GM12872 (cell line): ENCODE results near the gene RNPEP.

Experiments used
- CTCF ChIP-seq: IDR thresholded peaks from 3 replicates; pipeline ENCODE4 v1.5.1; 2011; ENCODE audit warnings: low read depth, mild to moderate bottlenecking, low read length, moderate library complexity; ENCODE audit not compliant: insufficient read depth

The RNPEP gene

DNA sequence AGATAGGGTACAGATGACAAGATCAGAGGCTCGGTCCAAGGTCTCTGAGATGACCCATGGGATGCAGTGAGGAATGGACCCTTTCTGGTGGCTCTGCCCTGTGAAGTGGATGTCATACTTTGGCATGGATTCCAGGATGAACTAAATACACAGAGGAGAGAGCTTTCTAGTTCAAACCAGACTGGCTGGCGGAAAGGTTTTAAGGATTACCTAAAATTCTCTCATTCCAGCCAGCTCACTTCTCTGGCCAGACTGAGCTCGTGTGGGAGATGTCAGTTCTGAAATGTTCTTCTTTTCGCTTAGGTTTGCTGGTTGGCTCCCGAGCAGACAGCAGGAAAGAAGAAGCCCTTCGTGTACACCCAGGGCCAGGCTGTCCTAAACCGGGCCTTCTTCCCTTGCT is 6.2 kb downstream of the RNPEP start:
- no peak for TF ChIP-seq CTCF

DNA sequence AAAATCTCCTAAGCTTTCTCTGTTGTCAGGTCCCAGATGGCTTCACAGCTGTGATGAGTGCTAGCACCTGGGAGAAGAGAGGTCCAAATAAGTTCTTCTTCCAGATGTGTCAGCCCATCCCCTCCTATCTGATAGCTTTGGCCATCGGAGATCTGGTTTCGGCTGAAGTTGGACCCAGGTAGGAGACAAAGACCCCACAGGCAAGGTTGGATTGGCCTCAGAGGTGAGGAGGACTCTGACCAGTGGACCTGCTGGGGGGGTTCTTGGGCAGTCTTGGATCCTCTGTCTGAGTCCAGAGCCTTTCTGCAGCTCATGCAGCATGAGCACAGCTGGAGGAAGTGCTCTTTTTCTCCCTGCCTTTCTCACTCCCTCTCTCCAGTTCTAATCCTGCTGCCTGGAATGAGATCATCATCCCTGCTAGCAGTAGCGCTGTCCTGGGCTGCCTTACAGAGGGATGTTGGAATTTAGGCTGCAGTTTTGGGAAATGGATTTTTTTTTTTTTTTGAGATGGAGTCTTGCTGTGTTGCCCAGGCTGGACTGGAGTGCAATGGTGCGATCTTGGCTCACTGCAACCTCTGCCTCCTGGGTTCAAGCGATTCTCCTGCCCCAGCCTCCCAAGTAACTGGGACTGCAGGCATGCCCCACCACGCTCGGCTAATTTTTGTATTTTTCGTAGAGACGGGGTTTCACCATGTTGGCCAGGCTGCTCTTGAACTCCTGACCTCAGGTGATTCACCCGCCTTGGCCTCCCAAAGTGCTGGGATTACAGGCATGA is 7.1 kb downstream of the RNPEP start:
- TF ChIP-seq CTCF = no peak

GRCh38 chr1:201990427-201990826 is 8.0 kb downstream of the RNPEP start:
- TF ChIP-seq CTCF = no peak

- TF ChIP-seq CTCF = peak; percentile 87
Measured at GRCh38 chr1:201999625-202000238, 17.3 kb downstream of the RNPEP start.

- TF ChIP-seq CTCF = no peak
Measured at GRCh38 chr1:202002507-202002906, 20.1 kb downstream of the RNPEP start.

DNA sequence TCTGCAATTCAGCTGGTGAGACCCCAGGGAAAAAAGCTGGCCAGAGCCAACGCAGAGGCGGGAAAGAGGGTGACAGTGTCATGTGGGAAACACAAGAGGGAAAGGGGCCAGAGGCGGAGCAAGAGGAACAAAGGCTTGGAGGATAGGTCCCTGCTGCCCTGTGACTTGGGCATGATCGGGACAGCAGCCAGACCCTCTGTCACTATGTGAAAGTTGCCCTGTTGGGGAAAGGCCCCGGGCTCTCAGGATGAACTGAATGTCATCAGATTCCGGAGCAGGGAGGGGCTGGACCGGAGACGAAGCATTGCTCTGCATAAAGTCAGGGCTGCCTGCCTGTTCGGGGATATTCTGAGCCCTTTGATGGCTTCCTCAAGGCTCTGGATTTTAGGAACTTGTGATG is 22.3 kb downstream of the RNPEP start:
- no peak for TF ChIP-seq CTCF

GRCh38 chr1:202005958-202006357 is 23.5 kb downstream of the RNPEP start:
- no peak for TF ChIP-seq CTCF
